WTC11 (cell line): ENCODE measurements around the gene PLS1.
"Not testable (repeated sequence)": the region's sequence is repeated elsewhere in the genome, so short reads cannot be mapped to it uniquely, and the experiment has no call there.

Experiments used
- CTCF ChIP-seq: fragments of 200-600 bp; IDR thresholded peaks from 2 replicates; pipeline ENCODE4 v1.8.0; 2022; ENCODE audit warnings: antibody characterized with exemption
- PREB ChIP-seq: sonication (generic); formaldehyde crosslinking; IDR thresholded peaks from 2 replicates; pipeline ENCODE4 v1.8.1; 2022; ENCODE audit warnings: mild to moderate bottlenecking, missing genetic modification reagents, moderate library complexity, borderline replicate concordance

- not testable (repeated sequence) for TF ChIP-seq PREB (CRISPR knock-in tag); CTCF
These were observed 7.2 kb downstream of the PLS1 start for GRCh38 chr3:142603386-142603705.
